Measurements from ENCODE around the gene RAB10.
A peak's percentile ranks its signal among the peaks of the same experiment; 100 is the strongest.
"Not testable (repeated sequence)": the region's sequence is repeated elsewhere in the genome, so short reads cannot be mapped to it uniquely, and the experiment has no call there.

The RAB10 gene

GRCh38 chr2:26064846-26065245, 31.0 kb downstream of the RAB10 start:
- DNase-seq: no peak

GRCh38 chr2:26067186-26067974, 33.5 kb downstream of the RAB10 start:
- DNase-seq: no peak

GRCh38 chr2:26067980-26068507, 34.2 kb downstream of the RAB10 start:
- DNase-seq: no peak

GRCh38 chr2:26068602-26069298, 34.9 kb downstream of the RAB10 start:
- DNase-seq: peak; percentile 7

GRCh38 chr2:26070730-26071129, 36.8 kb downstream of the RAB10 start:
- no peak for DNase-seq

GRCh38 chr2:26072925-26073768, 39.3 kb downstream of the RAB10 start:
- no peak for DNase-seq

DNA sequence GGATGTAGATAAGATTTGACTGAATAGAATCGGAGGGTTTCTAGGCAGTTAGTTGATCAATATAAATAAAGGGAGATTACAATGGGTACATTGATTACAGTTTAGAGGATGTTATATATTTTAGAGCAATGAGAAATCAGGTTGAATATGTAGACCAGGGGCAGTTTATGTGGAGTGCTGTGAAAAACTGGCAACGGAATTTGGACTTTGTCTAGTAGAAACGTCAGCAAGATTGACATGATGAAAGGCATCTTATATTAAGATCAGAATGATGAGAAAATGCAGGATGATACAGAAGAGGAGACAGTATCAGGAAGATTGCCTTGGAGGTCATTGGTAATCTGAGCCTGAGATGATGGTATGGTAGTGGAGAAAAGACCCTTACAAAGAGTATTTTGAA, 39.9 kb downstream of the RAB10 start:
- no peak for DNase-seq

GRCh38 chr2:26074676-26075075, 40.8 kb downstream of the RAB10 start:
- no peak for DNase-seq

- DNase-seq: no peak
These were observed 41.3 kb downstream of the RAB10 start for GRCh38 chr2:26075173-26075572.

DNA sequence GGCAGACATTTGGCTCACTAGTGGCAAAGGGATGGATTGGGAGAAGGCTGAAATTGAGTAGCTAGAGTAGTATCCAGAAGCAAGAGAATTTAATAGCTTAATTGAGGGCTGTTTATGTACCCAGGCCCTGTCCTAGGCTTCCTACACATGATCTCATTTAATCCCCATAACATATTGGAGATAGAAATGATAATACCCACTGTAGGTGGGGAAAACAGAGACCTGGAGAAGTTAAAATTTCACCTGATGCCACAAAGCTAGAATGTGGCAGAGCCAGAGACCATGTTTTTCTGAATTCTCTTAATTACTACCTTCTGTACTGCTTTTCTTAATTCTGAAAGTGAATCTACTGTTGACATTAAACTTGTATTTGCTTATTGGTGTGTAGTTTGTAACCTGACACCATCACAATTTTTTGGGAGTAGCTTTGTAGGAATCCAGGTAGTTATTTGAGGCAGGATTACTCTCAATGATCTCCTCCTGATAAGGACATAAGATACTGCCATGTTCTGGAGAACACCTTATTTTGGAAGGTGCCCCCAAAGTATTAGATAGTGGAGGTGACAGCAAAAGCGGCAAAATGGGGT, 42.2 kb downstream of the RAB10 start:
- no peak for DNase-seq

DNA sequence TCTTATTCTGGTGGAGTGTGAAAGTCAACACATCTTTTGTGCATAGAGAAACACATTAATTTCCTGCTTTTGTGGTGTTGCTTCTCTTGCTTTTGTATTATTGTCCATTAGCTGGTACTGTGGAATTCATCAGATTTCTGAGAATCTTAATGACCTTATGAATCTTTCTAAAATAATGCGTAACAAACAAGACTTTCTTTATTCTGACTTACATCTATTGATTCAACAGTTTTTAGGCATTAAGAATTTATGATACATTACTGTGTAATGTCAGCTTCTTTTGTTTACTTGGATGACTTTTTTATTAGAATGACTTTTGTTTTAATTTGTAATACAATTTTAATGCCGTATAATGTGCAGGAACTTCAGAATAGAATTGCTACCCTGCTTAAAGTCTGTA, 43.4 kb downstream of the RAB10 start:
- DNase-seq: no peak

DNA sequence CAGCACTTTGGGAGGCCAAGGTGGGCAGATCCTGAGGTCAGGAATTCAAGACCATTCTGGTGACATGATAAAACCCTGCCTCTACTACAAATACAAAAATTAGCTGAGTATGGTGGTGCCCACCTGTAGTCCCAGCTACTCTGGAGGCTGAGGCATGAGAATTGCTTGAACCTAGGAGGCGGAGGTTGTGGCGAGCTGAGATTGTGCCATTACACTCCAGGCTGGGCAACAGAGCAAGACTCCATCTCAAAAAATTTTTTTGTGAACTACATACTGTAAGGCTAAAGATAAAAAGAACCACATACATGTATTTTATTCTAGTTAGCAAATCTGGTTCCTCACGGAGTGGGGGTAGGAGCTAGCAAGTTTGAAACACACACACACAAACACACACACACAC, 45.1 kb downstream of the RAB10 start:
- DNase-seq: no peak

GRCh38 chr2:26080356-26080755, 46.5 kb downstream of the RAB10 start:
- DNase-seq: no peak

- DNase-seq: not testable (repeated sequence)
These were observed 47.0 kb downstream of the RAB10 start for GRCh38 chr2:26080925-26081324.

GRCh38 chr2:26081556-26081955, 47.7 kb downstream of the RAB10 start:
- DNase-seq: no peak

DNA sequence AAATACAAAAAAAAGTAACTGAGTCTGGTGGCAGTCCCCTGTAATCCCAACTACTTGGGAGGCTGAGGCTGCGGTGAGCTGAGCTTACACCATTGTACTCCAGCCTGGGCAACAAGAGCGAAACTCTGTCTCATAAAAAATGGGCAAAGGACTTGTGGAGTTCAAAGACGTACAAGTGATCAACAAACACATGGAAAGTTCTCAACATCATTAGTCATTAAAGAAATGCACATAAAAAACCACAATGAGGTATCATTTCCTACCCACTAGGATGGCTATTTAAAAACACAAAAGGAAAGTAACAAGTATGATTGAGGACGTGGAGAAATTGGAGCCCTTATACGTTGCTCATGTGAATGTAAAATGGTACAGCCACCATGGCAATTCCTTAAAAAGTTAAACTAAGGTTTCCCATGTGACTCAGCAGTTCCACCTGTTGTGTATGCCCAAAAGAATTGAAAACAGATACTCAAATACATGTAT, 52.3 kb downstream of the RAB10 start:
- DNase-seq: no peak

GRCh38 chr2:26086779-26087178, 52.9 kb downstream of the RAB10 start:
- DNase-seq: no peak

- no peak for DNase-seq
These were observed 54.3 kb downstream of the RAB10 start for GRCh38 chr2:26088038-26088643.

GRCh38 chr2:26088931-26089330, 55.0 kb downstream of the RAB10 start:
- DNase-seq: not testable (repeated sequence)

DNA sequence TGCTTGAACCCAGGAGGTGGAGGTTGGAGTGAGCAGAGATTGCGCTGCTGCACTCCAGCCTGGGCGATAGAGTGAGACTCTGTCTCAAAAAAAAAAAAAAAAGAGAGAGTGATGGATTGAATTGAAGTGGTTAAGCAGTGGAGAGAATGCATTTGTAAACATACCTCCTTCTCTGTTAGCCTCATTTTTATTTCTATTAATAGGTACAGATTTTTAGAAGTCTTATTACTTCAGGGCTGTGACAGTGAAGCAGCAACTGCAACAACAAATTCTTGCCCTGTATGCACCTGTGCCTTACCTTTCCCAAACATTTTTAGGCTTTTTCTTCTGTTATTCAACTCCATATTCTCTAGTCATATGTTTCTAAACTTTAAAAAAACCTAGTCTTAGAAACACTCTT, 55.5 kb downstream of the RAB10 start:
- DNase-seq: no peak

DNA sequence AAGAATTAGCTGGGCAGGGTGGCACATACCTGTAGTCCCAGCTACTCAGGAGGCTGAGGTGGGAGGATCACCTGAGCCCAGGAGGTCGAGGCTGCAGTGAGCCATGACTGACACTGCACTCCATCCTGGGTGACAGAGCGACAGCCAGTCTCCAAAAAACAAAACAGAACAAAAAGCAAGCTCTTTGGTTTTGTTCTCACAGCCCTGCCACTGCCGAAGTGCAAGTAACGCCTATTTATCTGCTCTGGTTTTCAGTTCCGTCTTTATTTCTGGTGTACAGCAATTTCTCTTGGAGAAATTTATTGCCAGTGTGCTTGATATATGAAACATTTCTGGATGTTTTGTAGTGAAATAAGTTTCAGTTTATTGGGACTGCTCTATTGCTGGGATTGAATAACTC, 61.9 kb downstream of the RAB10 start:
- no peak for DNase-seq

- DNase-seq: no peak
These were observed 66.0 kb downstream of the RAB10 start for GRCh38 chr2:26099933-26100332.

Measured in NCI-H446 treated with DMSO at 0.1 percent for 48 hours (cell line).